GM19328 (cell line): ENCODE results near the gene DUS2.
"Not testable (repeated sequence)": the region's sequence is repeated elsewhere in the genome, so short reads cannot be mapped to it uniquely, and the experiment has no call there.

Source experiments
- ATAC-seq: cut with Tn5 transposase; IDR thresholded peaks from one replicate; pipeline ENCODE4 v1.9.1; 2021; ENCODE audit warnings: mild to moderate bottlenecking, moderate library complexity; ENCODE audit not compliant: unreplicated experiment

DUS2 gene

DNA sequence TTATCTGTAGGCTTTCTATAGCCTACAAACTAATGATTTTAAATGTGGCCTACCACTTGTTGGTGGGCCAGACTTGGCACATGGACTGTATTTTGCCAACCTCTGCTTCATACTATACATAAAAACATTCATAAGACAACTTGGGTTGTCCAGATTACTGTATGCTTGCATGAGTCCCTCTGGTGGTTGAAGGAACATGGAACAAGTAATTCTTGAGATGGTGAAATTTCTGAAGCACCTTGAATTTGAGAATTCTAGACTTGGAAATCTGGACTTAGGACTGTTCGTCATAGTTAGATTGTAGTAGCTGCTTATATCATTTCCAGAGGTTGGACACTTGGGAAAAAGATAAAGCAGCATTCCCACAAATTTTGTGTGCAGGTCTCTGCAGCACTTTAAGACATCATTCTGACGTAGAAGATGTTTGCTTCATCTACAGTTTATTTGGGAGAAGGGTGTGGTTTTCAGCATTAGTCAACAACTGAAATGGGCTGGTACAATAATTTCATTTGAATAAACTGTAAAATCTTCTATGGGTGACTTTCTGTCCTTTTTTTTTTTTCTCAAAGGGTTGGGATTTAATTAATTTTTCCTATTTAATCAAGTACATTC, 93.3 kb downstream of the DUS2 start:
- no peak for ATAC-seq

- no peak for ATAC-seq
Measured at GRCh38 chr16:68117884-68118283, 94.8 kb downstream of the DUS2 start.

GRCh38 chr16:68118954-68119353, 95.9 kb downstream of the DUS2 start:
- ATAC-seq: not testable (repeated sequence)

- ATAC-seq: not testable (repeated sequence)
Measured at GRCh38 chr16:68120496-68120895, 97.4 kb downstream of the DUS2 start.

- ATAC-seq: no peak
Measured at GRCh38 chr16:68126395-68126794, 103.3 kb downstream of the DUS2 start.

- ATAC-seq: no peak
Measured at GRCh38 chr16:68128577-68129305, 105.7 kb downstream of the DUS2 start.
